Middle frontal gyrus (tissue), 1 donor: ENCODE data around the gene SPNS1.
A peak's percentile ranks its signal among the peaks of the same experiment; 100 is the strongest.
"Not testable (repeated sequence)": the region's sequence is repeated elsewhere in the genome, so short reads cannot be mapped to it uniquely, and the experiment has no call there.

Experiments
- DNase-seq: peaks from one replicate; pipeline ENCODE4 v3.0.0-alpha.2; 2015; ENCODE audit warnings: low spot score; ENCODE audit errors: extremely low spot score

The SPNS1 gene

GRCh38 chr16:28951410-28951943 lies 23.1 kb upstream of the SPNS1 start:
- no peak for DNase-seq

DNA sequence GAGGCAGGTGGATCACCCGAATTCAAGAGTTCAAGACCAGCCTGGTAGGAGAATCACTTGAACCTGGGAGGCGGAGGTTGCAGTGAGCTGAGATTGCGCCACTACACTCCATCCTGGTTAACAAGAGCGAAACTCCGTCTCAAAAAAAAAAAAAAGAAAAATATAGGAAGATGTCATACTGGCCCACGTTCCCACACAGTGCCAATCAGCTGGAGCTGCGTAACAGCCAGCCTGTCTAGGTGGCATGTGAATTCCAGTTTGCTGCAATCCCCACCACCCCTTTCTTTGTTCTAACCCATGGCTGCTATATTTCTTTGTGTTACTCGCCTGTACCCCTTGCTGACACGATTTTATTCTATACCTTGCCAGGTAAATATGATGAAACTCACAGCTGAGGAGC lies 16.4 kb upstream of the SPNS1 start:
- no peak for DNase-seq

GRCh38 chr16:28958836-28959235 lies 15.7 kb upstream of the SPNS1 start:
- no peak for DNase-seq

DNA sequence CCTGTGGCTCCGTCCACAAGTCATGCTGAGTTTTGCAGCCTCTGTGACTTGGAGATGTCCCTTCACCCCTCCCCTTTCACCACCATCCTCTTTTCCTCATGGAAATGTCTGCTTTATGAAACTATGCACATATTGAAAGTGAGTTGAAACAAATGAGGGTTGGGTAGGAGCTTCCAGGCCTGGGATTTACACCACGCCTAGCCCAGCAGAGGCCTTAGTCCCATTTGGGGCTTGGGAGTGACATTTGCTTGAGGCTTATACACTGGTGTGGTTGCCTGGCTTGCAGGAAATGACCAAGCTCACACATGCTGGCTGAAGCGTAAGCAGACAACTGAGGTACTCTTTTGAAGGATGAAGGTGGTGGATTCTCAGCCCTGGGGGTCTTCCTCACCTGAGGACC lies 10.5 kb upstream of the SPNS1 start:
- no peak for DNase-seq

GRCh38 chr16:28964496-28964895 lies 10.1 kb upstream of the SPNS1 start:
- no peak for DNase-seq

GRCh38 chr16:28967156-28967555 lies 7.4 kb upstream of the SPNS1 start:
- DNase-seq = no peak

GRCh38 chr16:28969696-28970095 lies 4.9 kb upstream of the SPNS1 start:
- not testable (repeated sequence) for DNase-seq

- DNase-seq = peak; percentile 37
Observed at GRCh38 chr16:28974007-28974436, 556 bp upstream of the SPNS1 start.

DNA sequence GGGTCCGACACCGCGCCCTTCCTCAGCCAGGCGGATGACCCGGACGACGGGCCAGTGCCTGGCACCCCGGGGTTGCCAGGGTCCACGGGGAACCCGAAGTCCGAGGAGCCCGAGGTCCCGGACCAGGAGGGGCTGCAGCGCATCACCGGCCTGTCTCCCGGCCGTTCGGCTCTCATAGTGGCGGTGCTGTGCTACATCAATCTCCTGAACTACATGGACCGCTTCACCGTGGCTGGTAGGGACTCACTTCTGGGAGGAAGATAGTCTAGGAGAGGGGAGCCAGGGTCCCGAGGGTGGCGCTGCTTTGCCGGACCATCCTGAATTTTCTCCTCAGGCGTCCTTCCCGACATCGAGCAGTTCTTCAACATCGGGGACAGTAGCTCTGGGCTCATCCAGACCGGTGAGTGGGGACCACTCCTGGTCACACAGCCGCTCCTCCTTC lies 601 bp downstream of the SPNS1 start:
- DNase-seq = no peak

GRCh38 chr16:28977703-28978662 lies 3.4 kb downstream of the SPNS1 start:
- no peak for DNase-seq

DNA sequence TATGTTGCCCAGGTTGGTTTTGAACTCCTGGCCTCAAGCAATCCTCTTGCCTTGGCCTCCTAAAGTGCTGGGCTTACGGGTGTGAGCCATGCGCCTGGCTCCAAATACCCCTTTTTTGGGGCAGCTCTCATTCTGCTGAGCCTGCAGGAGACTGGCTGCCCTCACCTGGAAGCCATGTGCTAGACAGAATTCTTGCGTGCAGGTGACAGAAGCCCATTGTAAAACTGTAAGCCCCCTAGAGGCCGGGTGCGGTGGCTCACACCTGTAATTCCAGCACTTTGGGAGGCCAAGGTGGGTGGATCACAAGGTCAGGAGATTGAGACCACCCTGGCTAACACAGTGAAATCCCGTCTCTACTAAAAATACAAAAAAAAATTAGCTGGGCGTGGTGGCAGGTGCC lies 5.8 kb downstream of the SPNS1 start:
- DNase-seq = not testable (repeated sequence)

- DNase-seq = no peak
Observed at GRCh38 chr16:28980929-28981328, 6.4 kb downstream of the SPNS1 start.

DNA sequence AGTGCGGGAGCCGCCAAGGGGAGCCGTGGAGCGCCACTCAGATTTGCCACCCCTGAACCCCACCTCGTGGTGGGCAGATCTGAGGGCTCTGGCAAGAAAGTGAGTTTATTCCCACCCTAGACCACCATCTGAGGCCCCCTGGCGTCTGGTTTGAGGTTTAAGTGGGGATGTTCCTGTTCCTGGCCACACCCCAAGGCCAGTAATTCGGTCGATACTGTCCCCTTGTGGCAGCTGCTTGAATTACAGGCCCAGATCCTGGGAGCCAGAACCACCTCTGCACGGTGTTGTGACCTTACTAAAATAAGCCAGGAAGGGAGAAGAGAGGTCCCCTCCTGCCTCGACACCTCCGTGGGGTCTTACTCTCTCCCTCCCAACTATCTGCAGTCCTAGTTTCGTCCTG lies 6.9 kb downstream of the SPNS1 start:
- no peak for DNase-seq

GRCh38 chr16:28982418-28982817 lies 7.8 kb downstream of the SPNS1 start:
- no peak for DNase-seq

DNA sequence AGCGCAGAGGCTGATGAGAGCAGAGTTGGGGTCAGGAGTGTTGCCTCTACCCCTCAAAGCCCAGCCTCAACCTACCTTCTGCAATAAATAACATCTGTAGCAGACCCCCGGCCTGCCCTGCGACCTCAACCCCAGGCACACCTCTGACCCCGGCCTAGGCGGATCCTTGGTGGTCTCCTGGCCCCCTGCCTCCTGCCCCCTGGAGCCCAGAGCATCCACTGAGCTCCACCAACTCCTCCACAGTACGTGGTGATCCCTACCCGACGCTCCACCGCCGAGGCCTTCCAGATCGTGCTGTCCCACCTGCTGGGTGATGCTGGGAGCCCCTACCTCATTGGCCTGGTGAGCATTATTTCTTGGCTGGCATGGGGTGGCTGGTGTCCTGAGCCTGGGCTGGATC lies 8.4 kb downstream of the SPNS1 start:
- DNase-seq = no peak

DNA sequence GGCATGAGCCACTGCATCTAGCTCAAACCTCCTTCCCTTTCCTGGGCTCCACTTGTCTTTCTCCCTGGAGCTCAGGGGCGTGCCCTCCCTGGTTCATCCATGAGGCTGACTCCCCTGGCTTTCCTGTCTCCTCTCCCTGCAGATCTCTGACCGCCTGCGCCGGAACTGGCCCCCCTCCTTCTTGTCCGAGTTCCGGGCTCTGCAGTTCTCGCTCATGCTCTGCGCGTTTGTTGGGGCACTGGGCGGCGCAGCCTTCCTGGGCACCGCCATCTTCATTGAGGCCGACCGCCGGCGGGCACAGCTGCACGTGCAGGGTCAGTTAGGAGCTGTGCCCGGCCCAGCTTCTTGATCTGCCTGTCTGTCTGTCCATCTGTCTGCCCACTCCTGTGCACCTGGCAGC lies 9.1 kb downstream of the SPNS1 start:
- no peak for DNase-seq

GRCh38 chr16:28984091-28984490 lies 9.5 kb downstream of the SPNS1 start:
- DNase-seq = no peak

DNA sequence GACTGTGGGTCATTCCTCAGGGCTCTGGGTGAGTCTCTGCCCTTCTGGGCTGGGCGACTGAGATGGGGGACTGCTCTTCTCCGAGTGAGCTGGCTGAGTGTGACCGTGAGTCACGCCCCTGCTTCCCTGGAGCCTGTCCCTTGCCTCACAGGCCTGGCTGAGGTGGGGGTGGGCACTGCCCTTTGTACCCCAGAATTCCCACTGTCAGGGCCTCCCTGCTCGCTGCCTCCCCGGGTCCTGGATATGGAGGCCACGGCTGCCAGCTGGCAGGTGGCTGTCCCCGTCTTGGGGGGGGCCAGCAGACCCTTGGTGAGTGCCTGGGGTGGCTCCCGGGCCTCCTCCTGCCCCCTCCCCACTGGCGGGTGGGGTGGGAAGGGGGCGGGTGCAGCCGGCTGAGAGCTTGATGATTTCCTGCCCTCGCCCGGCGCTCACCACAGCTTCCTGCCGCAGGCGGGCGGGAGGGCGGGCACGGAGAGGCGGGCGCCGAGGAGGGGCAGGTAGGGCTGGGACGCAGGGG lies 10.1 kb downstream of the SPNS1 start, which contains the start of gene LAT:
TSS of gene LAT (plus strand) at position 434 of the 517 bp plus-strand sequence. CDS start 366 bp downstream, outside the sequence.
- no peak for DNase-seq

- DNase-seq = no peak
Observed at GRCh38 chr16:28985211-28986041, 10.8 kb downstream of the SPNS1 start.

DNA sequence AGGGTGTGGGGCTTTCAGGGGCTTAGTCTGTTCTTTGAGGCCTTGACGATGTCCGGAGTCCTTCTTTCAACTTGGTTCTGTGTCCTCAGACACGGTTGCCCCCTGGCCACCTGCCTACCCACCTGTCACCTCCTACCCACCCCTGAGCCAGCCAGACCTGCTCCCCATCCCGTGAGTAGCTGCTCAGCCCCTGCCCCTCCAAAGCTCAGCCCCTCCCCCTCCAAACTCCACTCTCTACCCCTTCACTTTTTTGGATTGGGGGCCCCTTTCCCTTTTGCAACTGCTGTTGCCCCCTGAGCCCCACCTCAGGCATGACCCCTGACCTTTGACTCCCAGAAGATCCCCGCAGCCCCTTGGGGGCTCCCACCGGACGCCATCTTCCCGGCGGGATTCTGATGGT lies 11.5 kb downstream of the SPNS1 start:
- no peak for DNase-seq

- no peak for DNase-seq
Observed at GRCh38 chr16:28986492-28986891, 11.9 kb downstream of the SPNS1 start.
